MCF 10A (cell line): ENCODE data around the gene SCN1A. TPM values are rescaled to one million over a fixed set of nuclear protein-coding genes. Genes with fewer than 3 reads are reported as not detected.

Experiments
- BruUV-seq: library from RNA; stranded (reverse); fragments of 400-500 nt; replicated peaks from 2 replicates; lab custom pipeline; 2021; lab: Mats Ljungman, UMichigan
- CTCF ChIA-PET: fragments of 300-600 bp; sonication (Branson Sonifier 250); formaldehyde crosslinking; extraction: SDS; loops from one replicate; lab custom pipeline; 2021; ENCODE audit warnings: antibody characterized with exemption, inconsistent platforms; lab: Yijun Ruan, JAX
- POLR2A ChIA-PET: fragments of 300-600, 350-650 bp; sonication (Branson Sonifier 250); formaldehyde crosslinking; extraction: SDS; loops from one replicate; lab custom pipeline; 2020; ENCODE audit warnings: antibody characterized with exemption, inconsistent platforms; lab: Yijun Ruan, JAX
- DNase-seq: peaks from one replicate; pipeline ENCODE4 v3.0.0-alpha.2; 2018; ENCODE audit not compliant: unreplicated experiment
- H3K27ac Mint-ChIP-seq: one replicate; pipeline ENCODE4 v1.8.0; 2022; ENCODE audit warnings: mild to moderate bottlenecking, low read depth, mixed read lengths; ENCODE audit not compliant: unreplicated experiment
- H3K27me3 Mint-ChIP-seq: one replicate; pipeline ENCODE4 v1.8.0; 2022; ENCODE audit warnings: mixed read lengths; ENCODE audit not compliant: insufficient read depth, unreplicated experiment
- H3K36me3 Mint-ChIP-seq: one replicate; pipeline ENCODE4 v1.8.0; 2022; ENCODE audit warnings: mild to moderate bottlenecking, moderate library complexity, mixed read lengths; ENCODE audit not compliant: insufficient read depth, unreplicated experiment
- H3K4me1 Mint-ChIP-seq: one replicate; pipeline ENCODE4 v1.8.0; 2022; ENCODE audit warnings: mixed read lengths; ENCODE audit not compliant: insufficient read depth, unreplicated experiment
- H3K4me3 Mint-ChIP-seq: one replicate; pipeline ENCODE4 v1.8.0; 2022; ENCODE audit warnings: mild to moderate bottlenecking, moderate library complexity, mixed read lengths; ENCODE audit not compliant: unreplicated experiment
- H3K9me3 Mint-ChIP-seq: one replicate; pipeline ENCODE4 v1.8.0; 2022; ENCODE audit warnings: mixed read lengths; ENCODE audit not compliant: unreplicated experiment
- CTCF ChIP-seq: fragments of 200-600 bp; IDR thresholded peaks from one replicate; pipeline ENCODE4 v1.8.0; 2022; ENCODE audit warnings: antibody characterized with exemption, mild to moderate bottlenecking; ENCODE audit not compliant: unreplicated experiment
- intact Hi-C: fragments of 100-400 bp; cut with micrococcal nuclease; formaldehyde crosslinking; loops from 2 replicates; pipeline ENCODE4 v1.14.1; 2022
- total RNA-seq: library from RNA; stranded (reverse); gene quantifications from 2 replicates; pipeline ENCODE4 v1.2.3, GENCODE V29; 2022

Gene SCN1A
- total RNA-seq, 1 experiment from 2014 or later, result not detected

- H3K9me3 Mint-ChIP-seq, result no peaks in the 10 kb centered on the region
- intact Hi-C loops, result no loop called here
- H3K27ac Mint-ChIP-seq, result no peak overlapping the region
- H3K4me1 Mint-ChIP-seq, result peaks cover 11% of the 10 kb centered on the region
- no peak overlapping the region for H3K4me3 Mint-ChIP-seq
- H3K36me3 Mint-ChIP-seq, result no peaks in the 10 kb centered on the region
- no peak for DNase-seq
- POLR2A ChIA-PET, result no interaction called here
- no peak for TF ChIP-seq CTCF
- no TSS peak for BruUV-seq
- H3K27me3 Mint-ChIP-seq, result no peaks in the 10 kb centered on the region
- CTCF ChIA-PET, result interaction anchor here (0.6 kb wide), 2 partner anchors 18 to 211 kb away, joined by 3 read pairs; no protein-coding TSS in a partner anchor
These were observed 168.4 kb downstream of the SCN1A start for GRCh38 chr2:165959371-165959770.

GRCh38 chr2:165958313-165958960, 169.4 kb downstream of the SCN1A start:
- Mint-ChIP-seq H3K27me3 (no peaks in the 10 kb centered on the region), H3K4me1 (peaks cover 11% of the 10 kb centered on the region), H3K9me3 (no peaks in the 10 kb centered on the region), H3K4me3 (no peak overlapping the region), H3K27ac (no peak overlapping the region), H3K36me3 (no peaks in the 10 kb centered on the region)
- ChIA-PET CTCF (interaction anchor here (0.6 to 0.8 kb wide), 3 partner anchors 169 to 633 kb away, joined by 3 to 4 read pairs (median 3); partner anchors contain the start of gene SCN1A), POLR2A (no interaction called here)
- intact Hi-C loops, result no loop called here
- DNase-seq, result no peak
- no TSS peak for BruUV-seq
- TF ChIP-seq CTCF, result no peak

GRCh38 chr2:165957030-165957675, 170.7 kb downstream of the SCN1A start:
- Mint-ChIP-seq H3K9me3 (no peaks in the 10 kb centered on the region), H3K4me1 (peaks cover 11% of the 10 kb centered on the region), H3K27ac (no peak overlapping the region), H3K36me3 (no peaks in the 10 kb centered on the region), H3K27me3 (no peaks in the 10 kb centered on the region), H3K4me3 (no peak overlapping the region)
- ChIA-PET POLR2A (no interaction called here), CTCF (interaction anchor here (1.0 to 6.2 kb wide), 4 partner anchors 100 to 462 kb away, joined by 3 to 108 read pairs (median 7); partner anchors contain the start of gene SCN1A)
- no TSS peak for BruUV-seq
- intact Hi-C loops, result no loop called here
- no peak for DNase-seq
- no peak for TF ChIP-seq CTCF
